ENCODE results near the gene PPM1E.
A peak's percentile ranks its signal among the peaks of the same experiment; 100 is the strongest.
"Not testable (repeated sequence)": the region's sequence is repeated elsewhere in the genome, so short reads cannot be mapped to it uniquely, and the experiment has no call there.

The PPM1E gene

GRCh38 chr17:58783380-58783779 lies 27.7 kb downstream of the PPM1E start:
- DNase-seq: peak; percentile 81

DNA sequence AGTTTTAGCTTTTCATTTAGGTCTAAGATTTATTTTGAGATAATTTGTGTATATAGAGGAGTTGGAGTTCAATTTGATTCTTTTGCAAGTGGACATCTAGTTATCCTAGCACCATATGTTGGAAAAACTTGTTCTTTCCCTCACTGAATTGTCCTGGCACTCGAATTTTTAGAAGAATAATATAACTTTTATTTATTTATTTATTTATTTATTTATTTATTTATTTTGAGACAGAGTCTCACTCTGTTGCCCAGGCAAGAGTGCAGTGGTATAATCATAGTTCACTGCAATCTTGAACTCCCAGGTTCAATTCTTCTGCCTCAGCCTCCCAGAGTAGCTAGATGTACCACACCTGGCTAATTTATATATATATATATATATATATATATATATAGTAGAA lies 29.4 kb downstream of the PPM1E start:
- DNase-seq: no peak

DNA sequence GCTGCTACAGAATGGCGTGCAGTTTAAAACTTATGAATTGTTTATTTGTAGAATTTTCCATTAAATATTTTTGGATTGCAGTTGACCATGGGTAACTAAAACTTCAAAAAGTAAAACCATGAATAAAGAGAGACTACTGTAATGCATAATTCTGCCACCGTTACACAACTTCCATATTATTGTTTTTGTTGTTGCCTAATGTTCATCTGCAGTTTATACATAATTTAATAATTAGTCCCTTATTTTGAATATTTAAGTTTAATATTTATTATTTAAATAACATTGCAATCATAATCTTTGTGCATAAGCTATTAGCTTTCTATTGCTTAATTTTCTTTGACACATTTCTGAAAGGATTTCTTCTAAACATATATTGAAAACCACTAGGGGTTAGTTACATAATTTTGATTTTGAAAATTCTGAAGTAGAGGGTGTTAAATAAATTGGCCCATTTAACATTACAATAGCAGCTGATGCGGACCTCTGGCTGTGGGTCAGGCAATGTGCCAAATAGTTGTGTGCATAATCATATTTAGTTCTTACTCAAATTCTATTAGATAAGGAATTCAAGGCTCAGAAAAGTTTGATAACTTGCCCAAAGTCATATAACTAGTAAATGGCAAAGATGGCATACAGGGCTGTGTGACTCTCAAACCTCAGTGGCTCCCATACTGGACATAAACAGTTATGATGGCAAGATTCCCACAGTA lies 31.1 kb downstream of the PPM1E start:
- no peak for DNase-seq

DNA sequence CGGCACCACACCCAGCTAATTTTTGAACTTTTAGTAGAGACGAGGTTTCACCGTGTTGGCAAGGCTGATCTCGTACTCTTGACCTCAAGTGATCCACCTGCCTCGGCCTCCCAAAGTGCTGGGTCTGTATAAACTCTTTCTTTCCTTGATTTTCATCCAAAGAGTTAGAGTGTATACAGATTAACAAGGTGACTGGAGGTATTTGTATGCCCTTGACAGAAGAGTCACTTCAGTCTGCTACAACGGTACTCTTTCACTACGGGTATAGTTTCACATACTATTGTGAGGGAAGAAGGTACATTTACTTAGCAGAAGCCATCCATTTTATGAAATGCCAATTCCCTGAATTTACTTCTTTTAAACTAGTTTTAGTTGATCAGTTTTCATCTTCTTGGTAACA lies 32.5 kb downstream of the PPM1E start:
- DNase-seq: no peak

- DNase-seq: no peak
Observed at GRCh38 chr17:58789160-58789559, 33.5 kb downstream of the PPM1E start.

DNA sequence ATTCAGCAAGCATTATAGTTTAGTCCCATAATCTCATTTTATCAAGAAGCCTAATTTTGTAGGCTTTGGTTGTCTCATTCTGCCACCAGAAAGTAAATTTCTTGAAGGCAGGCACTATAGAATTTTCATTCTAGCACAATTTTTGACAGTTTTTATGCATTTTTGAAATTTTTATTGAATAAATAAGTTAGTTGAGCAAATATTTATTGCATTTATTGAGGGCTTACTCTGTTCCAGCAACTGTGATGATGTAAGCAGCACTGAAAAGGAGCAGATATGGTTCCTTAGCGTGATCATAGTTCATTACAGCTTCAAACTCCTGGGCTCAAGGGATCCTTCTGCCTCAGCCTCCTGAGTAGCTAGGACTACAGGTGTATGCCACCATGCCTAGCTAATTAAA lies 34.2 kb downstream of the PPM1E start:
- no peak for DNase-seq

DNA sequence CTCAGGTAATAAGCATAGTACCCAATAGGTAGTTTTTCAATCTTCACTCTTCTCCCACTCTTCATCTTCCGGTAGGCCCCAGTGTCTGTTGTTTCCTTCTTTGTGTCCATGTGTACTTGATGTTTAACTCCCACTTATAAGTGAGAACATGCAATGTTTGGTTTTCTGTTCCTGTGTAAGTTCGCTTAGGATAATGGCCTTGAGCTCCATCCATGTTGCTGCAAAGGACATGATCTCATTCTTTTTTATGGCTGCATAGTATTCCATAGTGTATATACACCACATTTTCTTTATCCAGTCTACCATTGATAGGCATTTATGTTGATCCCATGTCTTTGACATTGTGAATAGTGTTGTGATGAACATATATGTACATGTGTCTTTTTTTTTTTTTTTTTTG lies 38.9 kb downstream of the PPM1E start:
- not testable (repeated sequence) for DNase-seq

DNA sequence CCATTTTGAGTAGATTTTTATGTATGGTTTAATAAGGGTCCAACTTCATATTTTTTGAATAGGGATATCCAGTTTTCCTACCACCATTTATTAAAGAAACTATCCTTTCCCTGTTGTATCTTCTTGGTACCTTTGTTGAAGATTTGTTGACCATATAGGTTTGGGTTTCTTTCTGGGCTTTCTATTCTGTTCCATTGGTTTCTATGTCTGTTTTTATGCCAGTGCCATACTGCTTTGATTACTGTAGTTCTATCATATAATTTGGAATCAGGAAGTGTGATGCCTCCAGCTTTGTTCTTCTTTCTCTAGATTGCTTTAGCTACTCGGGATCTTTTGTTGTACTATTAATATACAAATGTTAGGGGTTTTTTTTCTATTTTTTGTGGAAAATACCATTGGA lies 46.5 kb downstream of the PPM1E start:
- no peak for DNase-seq

- no peak for DNase-seq
Observed at GRCh38 chr17:58806046-58806445, 50.4 kb downstream of the PPM1E start.

DNA sequence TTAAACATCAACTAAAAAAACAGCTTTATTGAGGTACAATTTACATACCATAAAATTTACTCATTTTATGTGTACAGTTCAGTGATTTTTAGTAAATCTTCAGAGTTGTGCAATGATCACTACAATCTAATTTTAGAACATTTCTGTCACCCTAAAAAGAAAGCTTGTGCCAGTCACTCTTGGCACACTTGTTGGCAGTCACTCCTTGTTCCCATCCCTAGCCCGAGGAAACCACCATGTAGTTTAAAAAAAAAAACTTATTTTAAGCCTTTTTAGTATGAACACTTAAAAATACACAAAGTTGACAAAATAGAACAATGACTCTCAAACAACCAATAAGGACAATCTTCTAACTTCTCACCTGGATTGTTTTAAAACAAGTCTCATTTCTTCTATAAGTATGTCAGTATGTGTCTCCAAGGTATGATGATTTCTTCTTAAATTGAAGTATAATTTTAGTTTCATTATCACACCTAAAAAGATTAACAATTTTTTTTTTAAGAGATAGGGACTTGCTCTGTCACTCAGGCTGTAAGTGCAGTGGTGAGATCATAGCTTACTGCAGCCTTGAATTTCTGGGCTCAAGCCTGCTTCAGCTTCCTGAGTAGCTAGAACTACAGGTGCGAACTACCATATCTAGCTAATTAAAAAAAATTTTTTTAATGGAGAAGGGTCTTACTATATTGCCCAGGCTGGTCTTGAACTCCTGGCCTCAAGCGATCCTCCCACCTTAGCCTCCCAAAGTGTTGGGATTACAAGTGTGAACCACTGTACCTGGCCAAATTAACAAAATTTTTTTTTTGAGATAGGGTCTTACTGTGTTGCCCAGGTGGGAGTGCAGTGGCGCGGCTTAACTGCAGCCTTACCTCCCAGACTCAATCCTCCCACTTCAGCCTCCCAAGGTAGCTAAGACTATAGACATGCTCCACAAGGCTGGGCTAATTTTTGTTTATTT lies 53.2 kb downstream of the PPM1E start:
- DNase-seq: no peak

- no peak for DNase-seq
Observed at GRCh38 chr17:58809564-58809936, 53.9 kb downstream of the PPM1E start.

GRCh38 chr17:58811290-58811689 lies 55.6 kb downstream of the PPM1E start:
- DNase-seq: no peak

GRCh38 chr17:58813712-58814111 lies 58.1 kb downstream of the PPM1E start:
- no peak for DNase-seq

- peak; percentile 50 for DNase-seq
Observed at GRCh38 chr17:58818654-58819053, 63.0 kb downstream of the PPM1E start.

- no peak for DNase-seq
Observed at GRCh38 chr17:58822148-58823050, 66.7 kb downstream of the PPM1E start.

GRCh38 chr17:58823051-58823525 lies 67.4 kb downstream of the PPM1E start:
- DNase-seq: no peak

GRCh38 chr17:58829172-58829637 lies 73.6 kb downstream of the PPM1E start:
- no peak for DNase-seq

GRCh38 chr17:58831780-58832179 lies 76.1 kb downstream of the PPM1E start:
- DNase-seq: no peak

DNA sequence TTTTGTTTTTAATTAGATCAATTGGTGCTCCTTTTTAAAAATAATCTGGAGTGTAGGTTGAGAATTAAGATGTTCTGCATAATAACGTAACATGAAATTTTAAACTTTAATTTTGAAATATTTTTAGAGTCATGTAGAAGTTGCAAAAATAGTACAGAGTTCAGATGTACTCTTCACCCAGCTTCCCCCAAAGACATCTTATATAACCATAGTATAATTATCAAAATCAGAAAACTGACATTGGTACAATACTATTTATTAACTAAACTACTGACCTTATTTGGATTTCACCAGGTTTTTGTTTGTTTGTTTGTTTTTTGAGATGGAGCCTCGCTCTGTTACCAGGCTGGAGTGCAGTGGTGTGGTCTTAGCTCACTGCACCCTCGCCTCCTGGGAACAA lies 76.9 kb downstream of the PPM1E start:
- no peak for DNase-seq

DNA sequence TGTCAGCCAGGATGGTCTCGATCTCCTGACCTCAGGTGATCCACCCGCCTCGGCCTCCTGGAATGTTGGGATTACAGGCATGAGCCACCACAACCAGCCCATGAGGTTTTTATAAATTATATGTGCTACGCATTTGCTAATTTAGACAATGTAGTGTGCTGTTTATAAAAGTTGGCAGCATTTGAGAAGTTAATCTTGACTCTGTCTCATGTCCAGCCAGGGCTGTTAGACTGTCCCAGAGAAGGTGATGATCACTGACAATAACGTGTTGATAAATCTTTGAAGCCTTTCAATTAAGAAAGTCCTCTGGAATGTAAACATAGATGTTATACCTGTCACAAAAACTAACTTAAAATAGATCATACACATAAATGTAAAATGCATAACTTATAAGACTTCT lies 82.0 kb downstream of the PPM1E start:
- no peak for DNase-seq

DNA sequence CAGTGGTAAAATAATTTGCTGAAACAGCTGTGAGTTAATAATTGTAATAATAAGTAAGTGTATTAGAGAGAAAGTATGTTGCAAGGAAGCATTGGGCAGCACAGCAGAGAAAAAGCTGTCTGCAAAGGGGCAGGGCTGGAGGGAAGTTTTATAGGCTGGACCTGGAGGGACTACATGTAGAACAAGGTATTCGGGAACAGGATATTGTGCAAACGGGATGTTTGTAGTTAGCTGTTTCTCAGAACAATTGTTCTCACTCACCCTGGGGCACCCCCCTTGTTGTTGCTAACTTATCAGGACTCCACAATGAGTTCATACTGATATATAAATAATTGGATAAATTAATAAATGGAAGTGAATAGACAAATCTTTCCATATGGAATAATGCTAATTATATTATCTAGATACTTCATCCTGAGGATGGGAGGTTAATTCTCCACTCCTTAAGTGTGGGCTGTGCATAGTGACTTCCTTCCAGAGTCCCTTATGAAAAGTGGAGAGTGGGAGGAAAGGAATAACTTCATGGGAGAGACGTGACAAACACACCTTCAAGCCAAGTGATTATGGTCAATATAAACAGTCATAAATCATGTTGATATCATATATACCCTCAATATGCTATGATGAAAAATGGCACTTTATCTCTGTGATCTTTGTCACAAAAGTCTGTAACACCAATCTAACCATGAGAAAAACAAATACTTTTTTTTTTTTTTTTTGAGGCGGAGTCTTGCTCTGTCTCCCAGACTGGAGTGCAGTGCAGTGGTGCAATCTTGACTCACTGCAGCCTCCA lies 85.4 kb downstream of the PPM1E start:
- no peak for DNase-seq

GRCh38 chr17:58846413-58846812 lies 90.8 kb downstream of the PPM1E start:
- not testable (repeated sequence) for DNase-seq
